GM21367 (cell line): Measurements from ENCODE around the gene ESPL1.

ENCODE experiments used
- ATAC-seq: cut with Tn5 transposase; IDR thresholded peaks from one replicate; pipeline ENCODE4 v1.9.1; 2021; ENCODE audit not compliant: unreplicated experiment

Gene ESPL1

GRCh38 chr12:53267999-53268629, at the start of gene ESPL1:
TSS of gene ESPL1 (plus strand) at chr12:53268299. CDS start at chr12:53268767, 468 bp downstream.
- ATAC-seq, result peak; percentile 77

GRCh38 chr12:53218551-53219291, 49.4 kb upstream of the ESPL1 start:
- ATAC-seq, result no peak

GRCh38 chr12:53219292-53219955, 48.7 kb upstream of the ESPL1 start:
- no peak for ATAC-seq

GRCh38 chr12:53219956-53220693, 48.0 kb upstream of the ESPL1 start:
- peak; percentile 14 for ATAC-seq

- peak; percentile 38 for ATAC-seq
Observed at GRCh38 chr12:53220694-53221202, 47.4 kb upstream of the ESPL1 start.

GRCh38 chr12:53221203-53222080, 46.7 kb upstream of the ESPL1 start:
- ATAC-seq, result peak; percentile 18

GRCh38 chr12:53222170-53222721, 45.9 kb upstream of the ESPL1 start:
- no peak for ATAC-seq

- no peak for ATAC-seq
Observed at GRCh38 chr12:53222806-53223261, 45.3 kb upstream of the ESPL1 start.

- ATAC-seq, result no peak
Observed at GRCh38 chr12:53223389-53224060, 44.6 kb upstream of the ESPL1 start.

- ATAC-seq, result no peak
Observed at GRCh38 chr12:53224061-53224896, 43.8 kb upstream of the ESPL1 start.

GRCh38 chr12:53224897-53225634, 43.0 kb upstream of the ESPL1 start:
- no peak for ATAC-seq

- no peak for ATAC-seq
Observed at GRCh38 chr12:53225635-53226424, 42.3 kb upstream of the ESPL1 start.

- no peak for ATAC-seq
Observed at GRCh38 chr12:53226815-53227214, 41.3 kb upstream of the ESPL1 start.

GRCh38 chr12:53227341-53227740, 40.8 kb upstream of the ESPL1 start:
- ATAC-seq, result no peak

- ATAC-seq, result no peak
Observed at GRCh38 chr12:53227836-53228235, 40.3 kb upstream of the ESPL1 start.

GRCh38 chr12:53229454-53229853, 38.6 kb upstream of the ESPL1 start:
- no peak for ATAC-seq
